Body of pancreas (tissue), 4 donors: ENCODE measurements around the gene ITPR2. TPM values are rescaled to one million over a fixed set of nuclear protein-coding genes. Genes with fewer than 3 reads are reported as not detected.

Source experiments
- ATAC-seq: fragments of 150-250 bp; one replicate; pipeline ENCODE4 v1.9.1; 2016
- DNase-seq, 4 donors: peaks; one replicate each; pipeline ENCODE4 v3.0.0-alpha.2; 2019
- H3K27ac ChIP-seq, 4 donors: fragments of 200-600 bp; sonication (generic); 1 replicate in 3 of 4; 2 replicates in 1 of 4; pipeline versions ENCODE4 v1.5.1 to v1.6.1; 2016 to 2019; ENCODE audit warnings: mild to moderate bottlenecking in 1 of 4, mixed read lengths in 1 of 4, moderate library complexity in 1 of 4
- H3K27me3 ChIP-seq, 2 donors: fragments of 200-600 bp; sonication (generic); one replicate each; pipeline ENCODE4 v1.6.0; 2016; ENCODE audit warnings: mild to moderate bottlenecking in 1 of 2
- H3K36me3 ChIP-seq, 2 donors: fragments of 200-600 bp; sonication (generic); replicated peaks in 1 of 2; 2 replicates each; pipeline ENCODE4 v1.5.1; 2016; ENCODE audit warnings: low read depth in 2 of 2; ENCODE audit not compliant: insufficient read depth in 1 of 2
- H3K4me1 ChIP-seq: fragments of 200-600 bp; sonication (generic); one replicate; pipeline ENCODE4 v1.6.0; 2016
- H3K4me3 ChIP-seq, 2 donors: fragments of 200-600 bp; sonication (generic); 1 replicate in 1 of 2; 2 replicates in 1 of 2; pipeline ENCODE4 v1.5.1; 2016 to 2019
- H3K9me3 ChIP-seq, 3 donors: fragments of 200-600 bp; sonication (generic); 1 replicate in 2 of 3; 2 replicates in 1 of 3; pipeline ENCODE4 v1.5.1; 2016
- POLR2A ChIP-seq, 3 donors: fragments of 450-650 bp; IDR thresholded peaks; one replicate each; pipeline ENCODE4 v1.6.1; 2016; ENCODE audit warnings: antibody characterized with exemption in 3 of 3, mild to moderate bottlenecking in 2 of 3
- WGBS, 2 donors: methylation state at CpG; one replicate each; pipeline ENCODE4 v1.1.5; 2017; 5-methylcytosine and 5-hydroxymethylcytosine counted together
- intact Hi-C: fragments of 100-400 bp; cut with DNase I; formaldehyde crosslinking; loops from one replicate; pipeline ENCODE4 v1.15.1; 2023
- total RNA-seq, 2 donors: library from RNA; depleted of rRNA; stranded (reverse); fragments of >200 nt; gene quantifications; one replicate each; pipeline ENCODE4 v1.1.0, GENCODE V29; 2016
- TF ChIP-seq, protein P1 (sequence below), 7 experiments: fragments of 450-650 bp in 4 of 7; fragments of 200-600 bp in 3 of 7; sonication (generic) in 3 of 7; IDR thresholded peaks; one replicate each; pipeline ENCODE4 v1.5.1; 2016 to 2019; ENCODE audit warnings: antibody characterized with exemption in 7 of 7

ITPR2 gene
- total RNA-seq, 2 donors from 2014 or later = 37.4 to 92.9 TPM

DNA sequence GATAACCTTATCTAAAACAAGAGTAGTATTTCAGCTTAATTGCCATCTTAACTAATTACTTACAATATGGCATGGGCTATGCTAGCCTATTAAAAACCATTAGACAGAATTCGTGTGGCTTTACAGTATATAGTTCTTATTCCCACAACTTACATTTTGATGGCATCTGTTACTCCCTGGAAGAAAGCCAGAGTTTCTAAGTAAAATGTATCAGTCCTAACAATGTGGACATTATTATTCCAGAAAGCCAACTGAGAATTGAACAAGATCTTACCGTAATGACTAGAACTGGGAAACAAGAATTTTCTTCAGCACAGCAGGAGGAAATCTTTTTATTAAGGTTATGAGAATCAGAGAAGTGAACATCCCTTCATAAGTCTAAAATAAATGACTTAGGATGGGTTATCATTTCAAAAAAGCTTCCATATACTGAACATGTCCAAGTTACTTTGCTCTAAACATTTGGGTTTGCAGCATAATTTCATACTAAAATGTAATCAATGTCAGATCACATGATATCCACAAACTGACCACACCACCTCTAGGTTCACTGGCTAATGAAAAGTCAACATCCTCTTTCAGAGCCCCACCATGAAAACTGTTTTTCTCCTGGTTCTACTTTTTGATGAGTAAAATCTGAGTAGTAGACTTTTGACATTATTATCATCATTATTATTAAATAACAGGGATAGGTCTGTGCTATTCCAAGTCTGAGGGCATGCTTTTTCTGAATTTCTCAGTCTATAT, 457.9 kb downstream of the ITPR2 start:
- WGBS, 2 donors = 77 to 90% methylated on average over 2 of the region's 2 CpGs
- no peak overlapping the region for H3K4me3 ChIP-seq
- DNase-seq = no peak
- no peaks in the 10 kb centered on the region for H3K27me3 ChIP-seq
- H3K36me3 ChIP-seq = no peaks in the 10 kb centered on the region
- H3K4me1 ChIP-seq = no peaks in the 10 kb centered on the region
- no peak for TF ChIP-seq POLR2A (IDR thresholded peaks at IDR 0.05)
- TF ChIP-seq, protein P1, sequence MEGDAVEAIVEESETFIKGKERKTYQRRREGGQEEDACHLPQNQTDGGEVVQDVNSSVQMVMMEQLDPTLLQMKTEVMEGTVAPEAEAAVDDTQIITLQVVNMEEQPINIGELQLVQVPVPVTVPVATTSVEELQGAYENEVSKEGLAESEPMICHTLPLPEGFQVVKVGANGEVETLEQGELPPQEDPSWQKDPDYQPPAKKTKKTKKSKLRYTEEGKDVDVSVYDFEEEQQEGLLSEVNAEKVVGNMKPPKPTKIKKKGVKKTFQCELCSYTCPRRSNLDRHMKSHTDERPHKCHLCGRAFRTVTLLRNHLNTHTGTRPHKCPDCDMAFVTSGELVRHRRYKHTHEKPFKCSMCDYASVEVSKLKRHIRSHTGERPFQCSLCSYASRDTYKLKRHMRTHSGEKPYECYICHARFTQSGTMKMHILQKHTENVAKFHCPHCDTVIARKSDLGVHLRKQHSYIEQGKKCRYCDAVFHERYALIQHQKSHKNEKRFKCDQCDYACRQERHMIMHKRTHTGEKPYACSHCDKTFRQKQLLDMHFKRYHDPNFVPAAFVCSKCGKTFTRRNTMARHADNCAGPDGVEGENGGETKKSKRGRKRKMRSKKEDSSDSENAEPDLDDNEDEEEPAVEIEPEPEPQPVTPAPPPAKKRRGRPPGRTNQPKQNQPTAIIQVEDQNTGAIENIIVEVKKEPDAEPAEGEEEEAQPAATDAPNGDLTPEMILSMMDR (IDR thresholded peaks at IDR 0.05) = no peak
- no peak for ATAC-seq
- intact Hi-C loops = no loop called here
- no peaks in the 10 kb centered on the region for H3K9me3 ChIP-seq
- H3K27ac ChIP-seq = no peak overlapping the region

DNA sequence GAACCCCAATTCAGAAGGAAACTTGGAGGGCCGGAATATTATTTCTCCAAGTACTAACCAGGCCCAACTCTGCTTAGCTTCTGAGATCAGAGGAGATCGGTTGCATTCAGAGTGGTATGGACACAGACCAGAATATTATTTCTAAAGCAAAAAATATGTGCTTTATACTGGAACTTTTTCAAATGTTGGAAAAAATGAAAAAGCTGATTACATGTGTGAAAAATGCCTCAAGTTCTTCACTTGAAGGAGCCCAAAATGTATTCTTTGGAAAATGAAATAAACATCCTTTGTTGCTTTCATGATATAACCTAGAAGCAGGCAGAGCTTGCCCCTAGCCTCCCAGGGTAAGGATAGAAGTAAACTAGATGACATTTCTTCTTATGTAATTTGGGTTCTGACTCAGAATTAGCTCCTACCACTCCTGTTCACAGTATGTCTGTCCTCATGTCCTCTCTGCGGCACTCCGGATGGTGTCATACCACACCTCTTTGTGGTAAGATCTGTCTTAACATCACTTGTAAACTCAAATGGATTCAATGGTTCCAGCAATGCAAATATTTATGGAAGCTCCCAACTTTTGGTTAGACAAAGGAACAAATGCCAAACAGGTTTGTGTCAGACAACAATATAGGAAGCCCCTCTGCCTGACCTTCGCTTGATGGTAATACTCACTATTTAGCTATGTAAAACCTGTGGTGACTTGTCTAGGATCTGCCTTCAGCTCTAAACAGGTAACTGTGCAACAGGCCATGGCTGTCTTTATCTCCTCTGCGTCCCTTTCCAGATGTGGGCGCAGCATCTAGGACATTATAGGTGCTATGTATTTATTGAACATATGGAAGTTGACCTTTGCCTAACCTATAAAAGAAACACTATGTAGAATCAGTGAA, 459.1 kb downstream of the ITPR2 start:
- DNase-seq (no peak), ATAC-seq (no peak)
- TF ChIP-seq, protein P1 (IDR thresholded peaks at IDR 0.05) = no peak
- no peak for TF ChIP-seq POLR2A (IDR thresholded peaks at IDR 0.05)
- no peaks in the 10 kb centered on the region for H3K36me3 ChIP-seq
- 94 to 97% methylated on average over 7 of the region's 7 CpGs for WGBS, 2 donors
- no peaks in the 10 kb centered on the region for H3K27me3 ChIP-seq
- H3K27ac ChIP-seq = no peak overlapping the region
- no peak overlapping the region for H3K4me3 ChIP-seq
- intact Hi-C loops = no loop called here
- H3K4me1 ChIP-seq = no peaks in the 10 kb centered on the region
- no peaks in the 10 kb centered on the region for H3K9me3 ChIP-seq

DNA sequence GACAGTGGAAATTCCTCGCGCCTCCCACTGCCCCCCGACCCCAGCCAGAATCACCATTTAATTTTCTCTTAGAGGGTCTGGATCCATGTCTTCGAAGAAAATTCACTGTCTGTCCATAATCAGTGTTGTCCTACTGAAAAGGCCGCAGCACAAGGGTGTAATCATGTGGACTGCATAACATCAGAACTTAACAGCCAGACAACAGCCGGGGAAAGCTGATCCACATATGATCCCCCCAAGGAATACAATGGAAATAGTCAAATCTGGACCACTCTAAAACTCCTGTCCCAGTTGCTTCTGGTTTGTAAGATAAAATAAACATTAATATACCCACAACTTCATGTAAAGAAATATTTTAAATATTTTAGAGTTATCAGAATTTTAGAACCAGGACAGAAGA, 460.1 kb downstream of the ITPR2 start:
- no peak overlapping the region for H3K27ac ChIP-seq
- intact Hi-C loops = no loop called here
- TF ChIP-seq, protein P1 (IDR thresholded peaks at IDR 0.05) = no peak
- TF ChIP-seq POLR2A (IDR thresholded peaks at IDR 0.05) = no peak
- H3K4me1 ChIP-seq = no peaks in the 10 kb centered on the region
- no peak for DNase-seq
- 95 to 96% methylated on average over 6 of the region's 6 CpGs for WGBS, 2 donors
- no peak overlapping the region for H3K4me3 ChIP-seq
- no peaks in the 10 kb centered on the region for H3K9me3 ChIP-seq
- no peaks in the 10 kb centered on the region for H3K36me3 ChIP-seq
- H3K27me3 ChIP-seq = no peaks in the 10 kb centered on the region
- ATAC-seq = no peak

DNA sequence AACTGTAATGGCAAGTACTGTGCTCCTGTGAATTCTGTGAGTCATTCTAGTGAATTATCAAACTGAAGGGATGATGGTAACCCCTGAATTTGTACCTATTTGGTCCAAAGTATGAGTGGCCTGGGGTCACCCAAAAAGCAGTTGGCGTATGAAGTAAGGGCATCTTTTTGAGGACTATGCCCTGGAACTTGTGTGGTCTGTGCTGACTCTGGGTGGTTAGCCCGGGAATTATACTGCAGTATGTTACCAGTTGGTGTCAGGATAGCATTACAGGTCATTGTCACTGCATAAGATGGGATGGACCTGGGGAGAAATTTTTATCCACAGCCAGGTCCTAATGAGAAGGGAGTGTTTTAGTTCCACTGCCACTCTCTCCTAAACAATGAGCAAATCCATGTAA, 462.9 kb downstream of the ITPR2 start:
- no peak overlapping the region for H3K4me3 ChIP-seq
- H3K27ac ChIP-seq = no peak overlapping the region
- intact Hi-C loops = no loop called here
- TF ChIP-seq, protein P1 (IDR thresholded peaks at IDR 0.05) = no peak
- no peak for TF ChIP-seq POLR2A (IDR thresholded peaks at IDR 0.05)
- H3K9me3 ChIP-seq = no peaks in the 10 kb centered on the region
- WGBS, 2 donors = 86 to 89% methylated on average over 2 of the region's 2 CpGs
- H3K4me1 ChIP-seq = no peaks in the 10 kb centered on the region
- H3K27me3 ChIP-seq = no peaks in the 10 kb centered on the region
- H3K36me3 ChIP-seq = no peaks in the 10 kb centered on the region
- ATAC-seq (no peak), DNase-seq (no peak)
